ENCODE results near the gene NAT16. TPM values are rescaled to one million over a fixed set of nuclear protein-coding genes. Genes with fewer than 3 reads are reported as not detected.
A peak's percentile ranks its signal among the peaks of the same experiment; 100 is the strongest.

NAT16 gene
- total and polyA plus RNA-seq, 2 of the 13 experiments (the other 11 are each of a cell fraction or from before 2014, with no cell fraction given): 0.04 TPM; not detected in 1

GRCh38 chr7:101125989-101126650, 54.0 kb downstream of the NAT16 start:
- Histone ChIP-seq H3K4me1 (ENCODE audit: insufficient read depth, low read length) (peaks cover 94% of the 10 kb centered on the region), H3K9ac (ENCODE audit: insufficient read depth, low read depth, low read length) (peak overlapping the region; percentile 77), H3K4me3 (replicated peaks in 1 of 3; ENCODE audit: insufficient read depth in 1 of 3, low read depth in 2 of 3, low read length in 3 of 3) (peak overlapping the region in 2 of 3 experiments; percentile 76 to 82; a peak in 4 of 6 replicates), H2AFZ (ENCODE audit: low read length) (no peak overlapping the region), H3K9me3 (ENCODE audit: low read length) (no peaks in the 10 kb centered on the region), H3K79me2 (ENCODE audit: insufficient read depth, low read length) (peaks cover 12% of the 10 kb centered on the region), H3K27me3 (ENCODE audit: control insufficient read depth in 1 of 2, insufficient read depth in 2 of 2, low read length in 2 of 2) (no peaks in the 10 kb centered on the region; a peak in 1 of 5 replicates), H3K4me2 (ENCODE audit: low read depth, low read length) (peak overlapping the region; percentile 88), H3K36me3 (replicated peaks in 1 of 2; ENCODE audit: control insufficient read depth in 1 of 2, insufficient read depth in 2 of 2, low read length in 2 of 2) (peaks cover 7 to 21% of the 10 kb centered on the region in 2 experiments; a peak in 4 of 5 replicates), H3K27ac (ENCODE audit: extremely low read length, insufficient read depth, low read length) (peak overlapping the region; percentile 99), H4K20me1 (ENCODE audit: insufficient read depth, low read length) (peaks cover 33% of the 10 kb centered on the region; the same call in 1 of the 2 replicates)
- FAIRE-seq (no peak), DNase-seq (ENCODE audit: low spot score) (peak; percentile 87), ATAC-seq (peak; percentile 56)
- in situ Hi-C loops (cut with HindIII; ENCODE audit: extremely low pct_ligation_motif_present, low pct_unique_long_range_greater_than_20kb) (no loop called here), intact Hi-C loops (cut with micrococcal nuclease; ENCODE audit: unreplicated experiment) (loop anchor here (2.0 kb wide), 1 partner anchor 25 kb away; no protein-coding TSS in a partner anchor)
- ChIA-PET CTCF (ENCODE audit: low intra/inter-chr PET ratio, low total read pairs) (interaction anchor here (1.9 kb wide), 1 partner anchor 12 kb away, joined by 9 read pairs; no protein-coding TSS in a partner anchor), POLR2A (interaction anchor here (0.6 to 3.9 kb wide), 20 partner anchors 9 to 698 kb away, joined by 3 to 56 read pairs (median 6); partner anchors contain the start of genes AP1S1, CLDN15, PLOD3 and SRRT)
- 8% methylated on average over 15 of the region's 15 CpGs for WGBS (ENCODE audit: low lambda C conversion rate)
- no TSS peak for BruUV-seq (replicated peaks)
- TF ChIP-seq IRF2 (CRISPR knock-in tag; IDR thresholded peaks at IDR 0.05) (peak; percentile 22; the same call in 1 of the 2 replicates), GATA4 (IDR thresholded peaks at IDR 0.05; ENCODE audit: borderline replicate concordance, low read depth) (no peak), ZNF275 (CRISPR knock-in tag; IDR thresholded peaks at IDR 0.05; ENCODE audit: borderline replicate concordance) (no peak), ZBTB46 (CRISPR knock-in tag; IDR thresholded peaks at IDR 0.05; ENCODE audit: borderline replicate concordance) (no peak), NPAS2 (CRISPR knock-in tag; IDR thresholded peaks at IDR 0.05; ENCODE audit: borderline replicate concordance) (peak; percentile 84; the same call in 1 of the 2 replicates), REXO4 (CRISPR knock-in tag; IDR thresholded peaks at IDR 0.05; ENCODE audit: borderline replicate concordance) (peak; percentile 80; the same call in 1 of the 2 replicates), SP1 (IDR thresholded peaks at IDR 0.05) (no peak), SP1 (CRISPR knock-in tag; IDR thresholded peaks at IDR 0.05) (no peak), ZNF749 (CRISPR knock-in tag; IDR thresholded peaks at IDR 0.05; ENCODE audit: borderline replicate concordance) (peak; percentile 65), CBX2 (IDR thresholded peaks at IDR 0.05; ENCODE audit: low read depth, low read length) (no peak), CBX2 (CRISPR knock-in tag; IDR thresholded peaks at IDR 0.05; ENCODE audit: low read depth) (no peak), MEIS2 (CRISPR knock-in tag; IDR thresholded peaks at IDR 0.05) (no peak), PAF1 (CRISPR knock-in tag; IDR thresholded peaks at IDR 0.05) (no peak), TBX3 (IDR thresholded peaks at IDR 0.05; ENCODE audit: borderline replicate concordance) (no peak), POLR2AphosphoS5 (IDR thresholded peaks at IDR 0.05; ENCODE audit: low read depth, low read length) (peak; percentile 44), RFX3 (CRISPR knock-in tag; IDR thresholded peaks at IDR 0.05) (peak; percentile 25; the same call in 1 of the 2 replicates), CENPT (CRISPR knock-in tag; IDR thresholded peaks at IDR 0.05; ENCODE audit: low read depth) (no peak)
- TF ChIP-seq, protein P1, sequence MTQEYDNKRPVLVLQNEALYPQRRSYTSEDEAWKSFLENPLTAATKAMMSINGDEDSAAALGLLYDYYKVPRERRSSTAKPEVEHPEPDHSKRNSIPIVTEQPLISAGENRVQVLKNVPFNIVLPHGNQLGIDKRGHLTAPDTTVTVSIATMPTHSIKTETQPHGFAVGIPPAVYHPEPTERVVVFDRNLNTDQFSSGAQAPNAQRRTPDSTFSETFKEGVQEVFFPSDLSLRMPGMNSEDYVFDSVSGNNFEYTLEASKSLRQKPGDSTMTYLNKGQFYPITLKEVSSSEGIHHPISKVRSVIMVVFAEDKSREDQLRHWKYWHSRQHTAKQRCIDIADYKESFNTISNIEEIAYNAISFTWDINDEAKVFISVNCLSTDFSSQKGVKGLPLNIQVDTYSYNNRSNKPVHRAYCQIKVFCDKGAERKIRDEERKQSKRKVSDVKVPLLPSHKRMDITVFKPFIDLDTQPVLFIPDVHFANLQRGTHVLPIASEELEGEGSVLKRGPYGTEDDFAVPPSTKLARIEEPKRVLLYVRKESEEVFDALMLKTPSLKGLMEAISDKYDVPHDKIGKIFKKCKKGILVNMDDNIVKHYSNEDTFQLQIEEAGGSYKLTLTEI (CRISPR knock-in tag; conservative IDR thresholded peaks at IDR 0.05): no peak
- TF ChIP-seq, protein P2, sequence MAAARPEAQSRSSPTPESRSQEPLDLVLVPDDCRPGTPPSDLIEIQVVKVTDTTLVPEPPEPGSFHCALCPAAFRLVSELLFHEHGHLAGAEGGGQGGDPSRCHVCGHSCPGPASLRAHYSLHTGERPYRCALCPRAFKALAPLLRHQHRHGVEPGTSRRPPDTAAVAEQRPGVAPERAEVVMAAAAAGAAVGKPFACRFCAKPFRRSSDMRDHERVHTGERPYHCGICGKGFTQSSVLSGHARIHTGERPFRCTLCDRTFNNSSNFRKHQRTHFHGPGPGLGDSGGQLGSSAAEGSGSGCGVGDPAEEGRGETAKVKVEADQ (CRISPR knock-in tag; IDR thresholded peaks at IDR 0.05; ENCODE audit: borderline replicate concordance): 0 out of 2 replicates have a peak, but pooled peaks have one; percentile 19
